ENCODE measurements around the gene TIMM10. TPM values are rescaled to one million over a fixed set of nuclear protein-coding genes. Genes with fewer than 3 reads are reported as not detected.

The TIMM10 gene, protein sequence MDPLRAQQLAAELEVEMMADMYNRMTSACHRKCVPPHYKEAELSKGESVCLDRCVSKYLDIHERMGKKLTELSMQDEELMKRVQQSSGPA
- polyA plus RNA-seq, result 63.5 TPM

DNA sequence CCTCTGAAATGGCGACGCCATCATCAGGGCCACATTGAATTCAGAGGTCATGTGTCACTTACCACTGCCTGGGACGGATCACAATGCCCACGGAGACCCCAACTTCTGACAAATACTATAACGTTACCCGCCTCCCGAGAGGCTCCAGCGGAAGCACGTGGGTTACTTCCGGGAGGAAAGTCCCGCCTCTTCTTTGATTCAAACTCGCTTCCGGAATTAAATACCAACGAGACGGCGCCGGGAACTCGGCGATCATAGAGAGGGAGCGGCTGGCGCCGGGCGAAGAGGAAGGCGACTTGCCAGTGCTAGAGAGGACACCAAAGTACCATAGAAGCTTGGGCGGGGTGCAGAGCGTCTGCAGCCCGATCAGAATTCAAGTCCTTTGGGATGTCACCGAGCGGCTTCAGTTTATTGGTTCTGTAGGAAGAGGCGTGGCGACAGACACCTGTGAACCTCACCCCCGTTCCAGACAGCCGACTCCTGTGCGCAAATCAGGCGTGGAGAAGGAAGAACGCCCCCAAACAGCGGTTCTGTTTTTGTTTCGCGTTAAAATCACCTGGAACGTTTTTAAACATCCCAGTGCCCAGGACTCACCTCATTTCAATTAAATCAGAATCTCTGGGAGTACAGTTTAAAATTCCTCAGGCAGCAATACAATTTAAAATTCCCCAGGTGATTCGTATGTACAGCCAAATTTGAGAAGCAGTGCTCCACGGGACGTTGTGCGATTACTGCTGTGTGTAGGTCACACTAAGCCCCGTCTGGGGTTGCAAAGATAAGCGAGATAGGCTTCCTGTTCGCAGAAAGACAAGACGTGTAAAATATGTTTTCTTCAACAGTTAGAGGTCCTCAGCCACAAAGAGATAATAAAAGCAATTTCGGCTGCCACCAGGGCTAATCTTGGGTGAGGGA is at the start of gene TIMM10:
TSS of gene TIMM10 (minus strand) at position 159 of the 912 bp plus-strand sequence. CDS start 565 bp downstream, outside the sequence.
- Mint-ChIP-seq H3K27me3 (no peaks in the 10 kb centered on the region), H3K27ac (peak within 1 kb of the TSS; percentile 90 to 96 (median 95)), H3K4me1 (peaks cover 10 to 18% (median 14%) of the 10 kb centered on the region in 3 donors), H3K4me3 (peak within 1 kb of the TSS; percentile 87 to 98 (median 95)), H3K9me3 (no peaks in the 10 kb centered on the region), H3K36me3 (peaks cover 1% of the 10 kb centered on the region)

DNA sequence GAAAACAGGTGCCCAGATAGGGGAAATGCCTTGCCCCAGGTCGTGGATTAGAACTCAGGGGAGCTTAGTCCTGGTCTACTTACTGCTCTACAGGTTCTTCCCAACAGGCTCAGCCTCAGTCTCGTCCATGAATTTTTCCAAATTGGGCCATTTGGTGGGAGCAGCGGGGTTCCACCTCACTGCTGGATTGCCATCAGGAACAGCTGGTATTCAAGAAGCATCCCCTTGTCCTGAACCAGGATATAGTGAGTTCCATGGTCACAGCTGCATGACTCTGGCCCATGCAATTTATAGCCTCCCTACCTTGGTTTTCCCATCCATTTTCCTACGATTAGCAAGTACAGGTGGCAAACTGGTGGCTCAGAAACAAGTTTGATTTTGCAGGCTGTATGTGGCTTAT is 43.5 kb upstream of the TIMM10 start:
- Mint-ChIP-seq H3K27me3 (peaks cover 12% of the 10 kb centered on the region), H3K27ac (no peak overlapping the region), H3K36me3 (no peaks in the 10 kb centered on the region), H3K4me1 (peaks cover 0 to 2% (median 0%) of the 10 kb centered on the region in 3 donors), H3K4me3 (no peak overlapping the region), H3K9me3 (no peaks in the 10 kb centered on the region)

DNA sequence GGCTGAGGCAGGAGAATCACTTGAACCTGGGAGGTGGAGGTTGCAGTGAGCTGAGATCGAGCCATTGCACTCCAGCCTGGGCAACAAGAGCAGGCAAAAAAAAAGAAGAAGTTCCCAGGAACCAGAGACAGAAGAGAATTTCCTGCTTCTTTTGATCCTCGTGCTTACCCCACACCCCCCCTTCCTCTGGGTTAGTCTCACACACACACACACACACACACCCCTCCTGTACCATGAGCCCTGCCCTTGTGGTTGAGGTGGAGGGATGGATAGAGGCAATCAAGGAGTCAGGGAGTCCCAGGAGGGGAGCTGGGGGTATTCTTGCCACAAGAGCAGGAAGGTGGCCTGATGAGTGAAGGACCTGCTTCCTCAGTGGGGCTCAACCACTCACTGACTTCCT is 41.1 kb upstream of the TIMM10 start:
- H3K9me3 Mint-ChIP-seq, result no peaks in the 10 kb centered on the region
- H3K4me3 Mint-ChIP-seq, result no peak overlapping the region
- H3K27me3 Mint-ChIP-seq, result peaks cover 12% of the 10 kb centered on the region
- no peaks in the 10 kb centered on the region for H3K36me3 Mint-ChIP-seq
- H3K27ac Mint-ChIP-seq, result no peak overlapping the region
- H3K4me1 Mint-ChIP-seq, result peaks cover 4 to 7% (median 7%) of the 10 kb centered on the region in 3 donors

DNA sequence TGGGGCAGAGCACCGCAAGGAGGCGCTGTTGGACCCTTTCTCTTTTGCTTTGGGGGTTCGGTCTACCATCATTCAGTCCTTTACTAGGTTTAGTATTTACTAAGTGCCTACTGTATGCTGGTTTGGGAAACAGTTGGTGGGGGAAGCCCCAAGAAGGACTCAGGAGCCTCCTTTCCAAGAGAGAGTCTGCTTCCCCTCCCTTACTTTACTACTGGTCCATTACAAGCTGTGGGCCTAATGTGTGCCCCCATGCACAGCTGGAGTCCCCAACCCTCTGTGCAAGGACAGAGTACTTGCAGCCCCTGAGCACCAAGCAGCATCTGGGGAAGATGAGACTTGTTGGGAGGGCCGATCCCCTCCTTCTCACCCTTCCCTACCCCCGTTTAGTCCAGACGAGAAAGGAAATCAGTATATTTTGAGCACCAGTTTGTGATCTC is 37.8 kb upstream of the TIMM10 start:
- Mint-ChIP-seq H3K27me3 (peaks cover 1% of the 10 kb centered on the region), H3K36me3 (no peaks in the 10 kb centered on the region), H3K27ac (peak overlapping the region; percentile 87 to 97 (median 87)), H3K4me1 (peaks cover 19 to 21% (median 20%) of the 10 kb centered on the region in 3 donors), H3K4me3 (peak overlapping the region; percentile 96 to 100 (median 100)), H3K9me3 (no peaks in the 10 kb centered on the region)

DNA sequence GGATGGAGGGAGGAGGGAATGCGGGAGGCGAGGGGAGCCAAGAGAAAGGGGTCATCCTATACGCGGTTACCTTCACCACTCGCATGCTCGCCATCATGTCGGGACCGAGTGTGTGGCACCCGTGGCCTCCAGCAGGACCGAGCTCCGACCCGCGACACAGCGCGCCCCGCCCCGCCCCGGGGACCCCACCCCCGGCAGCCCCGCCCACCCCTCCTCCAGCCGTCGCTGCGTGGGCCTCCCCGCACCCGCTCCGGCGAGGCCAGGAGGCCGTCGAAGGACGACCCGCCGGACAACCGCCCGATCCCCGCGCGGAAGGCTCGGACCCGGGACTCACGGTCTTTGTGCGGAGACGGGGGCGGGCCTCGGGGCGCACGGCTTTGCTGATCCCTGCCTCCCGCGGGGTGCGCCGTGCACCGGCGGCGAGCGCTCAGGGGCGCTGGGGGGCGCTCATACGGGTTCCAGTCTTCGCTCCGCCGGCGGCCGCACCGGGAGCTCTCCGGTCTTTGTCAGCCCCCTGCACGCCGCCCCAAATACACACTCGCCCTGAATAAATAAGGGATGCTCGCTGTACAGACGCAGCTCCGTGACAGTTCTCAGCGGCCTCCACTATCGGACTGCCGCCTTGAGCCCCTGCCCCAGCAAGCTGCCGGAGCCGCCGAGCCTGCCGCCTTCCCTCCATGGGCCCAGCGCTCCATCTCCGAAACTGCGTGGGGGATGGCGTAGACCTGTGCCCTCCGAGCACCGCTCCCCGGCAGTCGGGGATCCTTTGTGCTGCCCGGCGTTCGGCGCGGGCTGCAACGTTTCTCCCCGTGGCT is 37.2 kb upstream of the TIMM10 start, which contains the start of gene UBE2L6:
TSS of gene UBE2L6 (minus strand) at position 158 of the 815 bp plus-strand sequence. CDS start at position 97, 61 bp downstream.
- Mint-ChIP-seq H3K4me1 (peaks cover 21 to 22% (median 22%) of the 10 kb centered on the region in 3 donors), H3K9me3 (no peaks in the 10 kb centered on the region), H3K4me3 (peak within 1 kb of the TSS; percentile 96 to 100 (median 100))

DNA sequence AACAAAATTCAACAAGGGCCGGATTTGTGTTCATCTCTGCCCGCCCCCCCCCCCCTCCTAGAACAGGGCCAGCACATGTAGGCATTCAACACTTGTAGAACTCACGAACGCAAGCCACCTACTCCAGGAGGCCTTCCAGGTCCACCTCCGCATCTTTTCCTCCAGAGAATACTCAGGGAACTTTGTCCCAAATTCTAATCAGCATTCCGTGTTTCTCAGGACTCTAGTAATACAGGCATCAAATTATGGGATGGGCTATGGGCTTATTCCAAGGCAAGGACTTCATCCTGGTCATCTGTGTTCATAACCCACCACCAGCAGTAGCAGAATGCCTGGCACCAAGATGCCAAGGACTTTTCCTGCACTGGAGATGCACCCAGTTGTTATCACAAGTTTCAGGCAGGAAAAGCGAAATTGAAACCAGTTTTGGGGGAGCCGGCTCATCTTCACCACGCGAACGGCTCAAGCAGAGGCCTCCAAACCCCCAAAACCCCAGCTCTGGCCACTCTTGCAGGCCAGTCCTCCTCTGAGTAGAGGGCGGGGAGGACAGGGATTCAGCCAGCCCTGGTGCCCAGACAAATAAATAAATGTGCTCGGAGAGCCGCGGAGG is 36.5 kb upstream of the TIMM10 start:
- peak overlapping the region; percentile 93 to 95 (median 94) for H3K27ac Mint-ChIP-seq
- peaks cover 22 to 25% (median 23%) of the 10 kb centered on the region in 3 donors for H3K4me1 Mint-ChIP-seq
- no peaks in the 10 kb centered on the region for H3K36me3 Mint-ChIP-seq
- H3K27me3 Mint-ChIP-seq, result no peaks in the 10 kb centered on the region
- H3K9me3 Mint-ChIP-seq, result no peaks in the 10 kb centered on the region
- H3K4me3 Mint-ChIP-seq, result peak overlapping the region; percentile 95 to 99 (median 97)

More for the DNA sequence above, 37.2 kb upstream of the TIMM10 start, which contains the start of gene UBE2L6:
- Mint-ChIP-seq H3K36me3 (no peaks in the 10 kb centered on the region), H3K27ac (peak within 1 kb of the TSS; percentile 93 to 97 (median 94)), H3K27me3 (no peaks in the 10 kb centered on the region)

DNA sequence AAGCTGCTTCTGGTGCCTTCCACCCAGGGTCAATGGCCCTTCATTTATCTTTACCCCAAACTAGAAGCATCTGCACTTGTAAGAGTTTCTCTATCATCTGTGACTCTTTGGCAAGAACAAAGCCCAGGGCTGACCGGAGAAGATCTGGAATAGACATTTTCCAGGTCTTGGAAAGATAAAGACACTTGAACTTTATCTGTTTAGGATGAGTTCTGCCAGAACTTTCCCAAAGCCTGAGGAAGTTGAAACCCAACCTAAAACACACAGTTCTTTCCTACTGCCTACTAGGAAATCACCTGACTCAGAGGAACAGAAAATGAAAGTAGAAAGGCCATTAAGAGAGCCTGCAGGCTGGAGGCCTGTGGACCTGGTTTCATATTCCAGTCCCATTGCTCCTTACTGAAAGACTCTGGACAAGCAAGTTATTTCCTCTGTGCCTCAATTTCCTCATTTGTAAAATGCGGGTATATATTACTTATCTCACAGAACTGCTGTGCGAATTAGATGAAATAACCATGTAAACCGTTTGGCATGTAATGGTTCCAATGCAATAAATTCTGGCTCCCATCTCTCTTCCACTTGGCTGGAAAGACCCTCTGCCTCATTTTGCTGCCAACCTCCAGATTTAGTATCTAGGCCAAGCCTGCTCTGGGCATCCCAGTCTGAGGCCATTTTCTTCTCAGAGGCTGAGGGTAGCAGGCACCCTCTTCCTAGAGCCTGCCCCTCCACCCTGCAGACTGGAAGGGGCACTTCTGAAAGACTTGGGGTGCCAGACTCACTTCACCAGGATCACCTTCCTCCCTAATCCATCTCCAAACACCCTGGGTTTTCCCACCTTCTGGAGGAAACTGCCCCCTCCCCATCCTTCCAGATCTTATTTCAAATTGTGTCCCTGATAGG is 35.7 kb upstream of the TIMM10 start:
- Mint-ChIP-seq H3K4me1 (peaks cover 24 to 31% (median 29%) of the 10 kb centered on the region in 3 donors), H3K9me3 (no peaks in the 10 kb centered on the region), H3K4me3 (peak overlapping the region; percentile 95 to 99 (median 97)), H3K36me3 (no peaks in the 10 kb centered on the region), H3K27me3 (no peaks in the 10 kb centered on the region), H3K27ac (peak overlapping the region; percentile 93 to 95 (median 94))

DNA sequence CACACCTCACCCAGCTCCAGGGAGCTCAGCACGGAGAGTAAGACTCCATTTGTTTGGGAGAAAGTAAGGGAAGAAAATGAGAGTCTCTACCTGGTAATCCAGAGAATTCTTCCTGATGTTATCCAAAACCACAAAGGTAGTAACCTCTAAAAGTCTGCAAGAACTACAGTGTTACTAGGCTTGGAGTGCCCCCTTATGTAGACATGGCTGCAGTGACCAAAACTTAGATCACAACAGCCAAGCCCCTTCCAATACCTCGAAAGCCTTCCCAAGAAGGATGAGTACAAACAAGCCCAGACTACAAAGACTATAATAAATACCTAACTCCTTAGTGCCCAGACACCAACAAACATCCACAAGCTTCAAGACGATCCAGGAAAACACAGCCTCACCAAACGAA is 32.0 kb upstream of the TIMM10 start:
- Mint-ChIP-seq H3K27me3 (no peaks in the 10 kb centered on the region), H3K4me1 (peaks cover 20 to 33% (median 30%) of the 10 kb centered on the region in 3 donors), H3K4me3 (peak overlapping the region in 1 of 4 donors; percentile 54), H3K27ac (peak overlapping the region in 1 of 3 donors; percentile 67), H3K36me3 (peaks cover 3% of the 10 kb centered on the region), H3K9me3 (no peaks in the 10 kb centered on the region)

DNA sequence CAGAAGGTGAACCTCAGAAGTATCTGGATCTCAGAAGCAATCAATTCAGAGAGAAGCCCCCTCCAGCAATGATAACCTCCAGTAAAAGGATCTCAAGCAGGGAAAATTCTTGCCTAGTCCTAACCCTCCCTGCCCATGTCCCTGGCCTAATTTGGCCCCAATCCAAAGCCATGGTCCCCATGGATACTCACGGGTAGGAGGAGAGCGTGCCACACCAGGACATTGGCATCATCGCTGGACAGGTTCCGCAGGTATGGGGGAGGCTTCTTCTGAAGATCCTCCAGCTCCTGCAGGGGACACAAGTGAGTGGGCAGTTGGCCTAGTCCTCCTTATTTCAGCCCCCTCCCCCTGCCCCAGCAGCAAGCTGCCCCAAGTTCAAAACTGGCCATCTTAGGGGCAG is 29.6 kb upstream of the TIMM10 start:
- Mint-ChIP-seq H3K4me3 (no peak overlapping the region), H3K4me1 (peaks cover 9 to 24% (median 22%) of the 10 kb centered on the region in 3 donors), H3K27ac (no peak overlapping the region), H3K36me3 (peaks cover 3% of the 10 kb centered on the region), H3K27me3 (no peaks in the 10 kb centered on the region), H3K9me3 (no peaks in the 10 kb centered on the region)

DNA sequence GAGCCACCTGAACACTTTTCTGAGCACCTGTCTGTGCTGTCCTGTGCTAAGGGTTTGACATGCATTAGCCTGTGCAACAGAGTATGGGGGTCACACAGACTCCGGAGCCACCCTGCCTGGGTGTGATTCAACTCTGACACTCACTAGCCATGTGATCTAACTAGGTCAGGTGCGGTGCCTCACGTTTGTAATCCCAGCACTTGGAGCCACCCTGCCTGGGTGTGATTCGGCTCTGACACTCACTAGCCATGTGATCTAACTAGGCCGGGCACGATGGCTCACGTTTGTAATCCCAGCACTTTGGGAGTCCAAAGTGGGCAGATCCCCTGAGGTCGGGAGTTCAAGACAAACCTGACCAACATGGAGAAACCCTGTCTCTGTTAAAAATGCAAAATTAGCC is 25.5 kb upstream of the TIMM10 start:
- Mint-ChIP-seq H3K9me3 (no peaks in the 10 kb centered on the region), H3K4me1 (peaks cover 2 to 5% (median 4%) of the 10 kb centered on the region in 3 donors), H3K36me3 (peaks cover 5% of the 10 kb centered on the region), H3K27ac (no peak overlapping the region), H3K4me3 (no peak overlapping the region), H3K27me3 (no peaks in the 10 kb centered on the region)

DNA sequence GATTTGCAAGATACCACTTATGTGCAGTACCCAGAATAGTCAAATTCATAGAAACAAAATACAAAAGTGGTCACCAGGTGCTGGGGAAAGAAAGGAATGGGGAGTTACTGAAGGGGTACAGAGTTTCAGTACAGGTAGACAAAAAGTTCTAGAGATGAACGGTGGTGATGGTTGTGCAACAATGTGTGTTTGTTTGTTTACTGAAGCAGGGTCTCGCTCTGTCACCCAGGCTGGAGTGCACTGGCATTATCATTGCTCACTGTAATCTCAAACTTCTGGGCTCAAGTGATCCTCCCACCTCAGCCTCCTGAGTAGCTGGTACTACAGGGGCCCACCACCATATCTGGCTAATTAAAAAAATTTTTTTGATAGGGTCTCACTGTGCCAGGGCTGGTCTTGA is 24.8 kb upstream of the TIMM10 start:
- Mint-ChIP-seq H3K9me3 (no peaks in the 10 kb centered on the region), H3K4me3 (no peak overlapping the region), H3K27ac (peak overlapping the region in 1 of 3 donors; percentile 81), H3K36me3 (peaks cover 5% of the 10 kb centered on the region), H3K27me3 (no peaks in the 10 kb centered on the region), H3K4me1 (peaks cover 2 to 4% (median 3%) of the 10 kb centered on the region in 3 donors)

DNA sequence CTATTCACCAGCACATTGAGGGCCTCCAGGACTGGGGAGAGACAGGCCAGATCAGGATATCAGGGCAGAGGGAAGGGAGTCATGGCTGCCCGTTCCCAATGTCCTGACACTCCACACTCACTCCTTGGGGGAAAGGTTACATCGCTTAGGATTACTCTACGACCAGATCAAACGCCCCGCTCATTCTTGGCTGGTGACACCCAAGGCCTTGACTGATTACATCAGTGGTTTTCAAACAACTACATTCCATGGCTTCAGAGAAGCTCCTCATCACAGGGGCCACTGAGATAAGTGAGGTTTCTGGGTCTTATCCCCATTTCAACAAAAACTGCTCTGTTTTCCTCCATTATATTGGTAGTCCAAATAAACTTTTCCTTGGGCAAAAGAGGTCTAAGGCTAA is 21.9 kb upstream of the TIMM10 start:
- H3K36me3 Mint-ChIP-seq, result peaks cover 4% of the 10 kb centered on the region

DNA sequence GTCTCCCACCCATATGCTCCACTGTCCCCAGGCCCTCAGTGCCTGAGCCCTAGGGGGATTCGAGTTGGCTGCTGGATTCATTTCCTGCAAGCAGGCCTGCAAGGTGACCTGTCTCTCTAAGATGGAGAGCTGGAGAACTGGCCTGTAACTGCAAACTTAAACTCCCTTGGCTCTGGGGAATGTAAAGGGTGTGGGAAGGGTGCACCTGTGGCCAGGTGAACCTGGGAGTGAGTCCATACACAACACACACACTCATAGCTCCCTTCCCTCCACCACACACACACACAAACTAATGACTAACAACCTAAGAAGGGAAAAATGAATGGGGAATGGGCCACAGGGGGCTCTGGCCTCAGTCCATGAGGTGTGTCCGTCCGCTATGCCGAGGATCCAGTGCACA is 21.4 kb upstream of the TIMM10 start:
- no peak overlapping the region for H3K4me3 Mint-ChIP-seq
- no peaks in the 10 kb centered on the region for H3K9me3 Mint-ChIP-seq
- H3K36me3 Mint-ChIP-seq, result peaks cover 4% of the 10 kb centered on the region
- no peak overlapping the region for H3K27ac Mint-ChIP-seq
- no peaks in the 10 kb centered on the region for H3K27me3 Mint-ChIP-seq
- H3K4me1 Mint-ChIP-seq, result peaks cover 7 to 16% (median 15%) of the 10 kb centered on the region in 3 donors

More for the DNA sequence above, 21.9 kb upstream of the TIMM10 start:
- Mint-ChIP-seq H3K27me3 (no peaks in the 10 kb centered on the region), H3K4me3 (peak overlapping the region in 1 of 4 donors; percentile 47), H3K4me1 (peaks cover 7 to 13% (median 13%) of the 10 kb centered on the region in 3 donors), H3K9me3 (no peaks in the 10 kb centered on the region), H3K27ac (no peak overlapping the region)
